Measurements from ENCODE around the gene PDE4D.
"Not testable (repeated sequence)": the region's sequence is repeated elsewhere in the genome, so short reads cannot be mapped to it uniquely, and the experiment has no call there.

DNA sequence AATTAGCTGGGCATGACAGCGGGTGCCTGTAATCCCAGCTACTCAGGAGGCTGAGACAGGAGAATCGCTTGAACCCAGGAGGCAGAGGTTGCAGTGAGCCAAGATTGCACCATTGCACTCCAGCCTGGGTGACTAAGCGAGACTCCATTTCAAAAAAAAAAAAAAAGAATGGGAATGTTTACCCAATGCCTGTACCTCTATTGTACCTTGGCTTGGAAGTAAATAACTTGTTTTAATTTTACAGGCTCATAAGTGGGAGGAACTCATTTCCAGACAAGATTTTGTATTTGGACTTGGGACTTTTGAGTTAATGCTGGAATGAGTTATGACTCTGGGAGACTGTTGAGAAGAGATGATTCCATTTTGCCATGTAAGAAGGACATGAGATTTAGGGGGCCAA, 484.5 kb downstream of the PDE4D start:
- TF ChIP-seq, protein P1, sequence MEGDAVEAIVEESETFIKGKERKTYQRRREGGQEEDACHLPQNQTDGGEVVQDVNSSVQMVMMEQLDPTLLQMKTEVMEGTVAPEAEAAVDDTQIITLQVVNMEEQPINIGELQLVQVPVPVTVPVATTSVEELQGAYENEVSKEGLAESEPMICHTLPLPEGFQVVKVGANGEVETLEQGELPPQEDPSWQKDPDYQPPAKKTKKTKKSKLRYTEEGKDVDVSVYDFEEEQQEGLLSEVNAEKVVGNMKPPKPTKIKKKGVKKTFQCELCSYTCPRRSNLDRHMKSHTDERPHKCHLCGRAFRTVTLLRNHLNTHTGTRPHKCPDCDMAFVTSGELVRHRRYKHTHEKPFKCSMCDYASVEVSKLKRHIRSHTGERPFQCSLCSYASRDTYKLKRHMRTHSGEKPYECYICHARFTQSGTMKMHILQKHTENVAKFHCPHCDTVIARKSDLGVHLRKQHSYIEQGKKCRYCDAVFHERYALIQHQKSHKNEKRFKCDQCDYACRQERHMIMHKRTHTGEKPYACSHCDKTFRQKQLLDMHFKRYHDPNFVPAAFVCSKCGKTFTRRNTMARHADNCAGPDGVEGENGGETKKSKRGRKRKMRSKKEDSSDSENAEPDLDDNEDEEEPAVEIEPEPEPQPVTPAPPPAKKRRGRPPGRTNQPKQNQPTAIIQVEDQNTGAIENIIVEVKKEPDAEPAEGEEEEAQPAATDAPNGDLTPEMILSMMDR (IDR thresholded peaks at IDR 0.05), result not testable (repeated sequence)
- not testable (repeated sequence) for TF ChIP-seq POLR2A (IDR thresholded peaks at IDR 0.05)
